Stimulated activated CD8-positive, alpha-beta memory T cell treated with anti-CD3 and anti-CD28 coated beads, Interleukin-12 subunit alpha, Interleukin-12 subunit beta, amount 100 ng/mL, for 24 hours (primary cell): ENCODE results near the gene LYRM7.
"Not testable (repeated sequence)": the region's sequence is repeated elsewhere in the genome, so short reads cannot be mapped to it uniquely, and the experiment has no call there.

ENCODE experiments used
- DNase-seq: peaks from one replicate; pipeline ENCODE4 v3.0.0-alpha.2; 2020; ENCODE audit errors: extremely low read depth

LYRM7 gene

GRCh38 chr5:131180407-131180806, 9.7 kb downstream of the LYRM7 start:
- no peak for DNase-seq

- DNase-seq, result no peak
These were observed 12.1 kb downstream of the LYRM7 start for GRCh38 chr5:131182839-131183238.

GRCh38 chr5:131185523-131186104, 14.9 kb downstream of the LYRM7 start:
- DNase-seq, result no peak

GRCh38 chr5:131186561-131187256, 16.0 kb downstream of the LYRM7 start:
- no peak for DNase-seq

- DNase-seq, result no peak
These were observed 22.4 kb downstream of the LYRM7 start for GRCh38 chr5:131193106-131193505.

- not testable (repeated sequence) for DNase-seq
These were observed 23.2 kb downstream of the LYRM7 start for GRCh38 chr5:131193897-131194296.

- no peak for DNase-seq
These were observed 24.0 kb downstream of the LYRM7 start for GRCh38 chr5:131194725-131195124.

GRCh38 chr5:131195696-131196095, 25.0 kb downstream of the LYRM7 start:
- DNase-seq, result no peak

GRCh38 chr5:131196331-131196730, 25.6 kb downstream of the LYRM7 start:
- no peak for DNase-seq

- no peak for DNase-seq
These were observed 27.9 kb downstream of the LYRM7 start for GRCh38 chr5:131198625-131199024.

GRCh38 chr5:131200560-131200959, 29.8 kb downstream of the LYRM7 start:
- no peak for DNase-seq

GRCh38 chr5:131204964-131205363, 34.2 kb downstream of the LYRM7 start:
- no peak for DNase-seq

- DNase-seq, result no peak
These were observed 35.3 kb downstream of the LYRM7 start for GRCh38 chr5:131206061-131206460.

- DNase-seq, result no peak
These were observed 36.0 kb downstream of the LYRM7 start for GRCh38 chr5:131206772-131207171.

- DNase-seq, result no peak
These were observed 38.4 kb downstream of the LYRM7 start for GRCh38 chr5:131209175-131209505.

- DNase-seq, result no peak
These were observed 38.9 kb downstream of the LYRM7 start for GRCh38 chr5:131209506-131210150.

GRCh38 chr5:131210151-131210510, 39.4 kb downstream of the LYRM7 start:
- DNase-seq, result no peak

GRCh38 chr5:131211669-131212068, 40.9 kb downstream of the LYRM7 start:
- DNase-seq, result no peak

- no peak for DNase-seq
These were observed 41.8 kb downstream of the LYRM7 start for GRCh38 chr5:131212471-131213021.

- no peak for DNase-seq
These were observed 44.0 kb downstream of the LYRM7 start for GRCh38 chr5:131214609-131215227.

GRCh38 chr5:131217791-131218190, 47.0 kb downstream of the LYRM7 start:
- DNase-seq, result no peak

GRCh38 chr5:131218392-131218791, 47.6 kb downstream of the LYRM7 start:
- no peak for DNase-seq

GRCh38 chr5:131220566-131220965, 49.8 kb downstream of the LYRM7 start:
- no peak for DNase-seq
